Daoy (cell line): ENCODE results near the gene PIM3. TPM values are rescaled to one million over a fixed set of nuclear protein-coding genes. Genes with fewer than 3 reads are reported as not detected.
A peak's percentile ranks its signal among the peaks of the same experiment; 100 is the strongest.

Source experiments
- DNase-seq: peaks from one replicate; pipeline ENCODE4 v3.0.0-alpha.2; 2015; ENCODE audit warnings: low read depth
- total RNA-seq: library from RNA; depleted of rRNA; stranded (reverse); fragments of >200 nt; shearing (Covaris generic); gene quantifications from 2 replicates; pipeline ENCODE4 v1.2.3, GENCODE V29; 2014

Gene PIM3
- total RNA-seq, 1 experiment from 2014 or later = 73.1 TPM

- no peak for DNase-seq
Observed at GRCh38 chr22:49928185-49928495, 32.4 kb upstream of the PIM3 start.

GRCh38 chr22:49928555-49929210 lies 31.9 kb upstream of the PIM3 start:
- DNase-seq = no peak

DNA sequence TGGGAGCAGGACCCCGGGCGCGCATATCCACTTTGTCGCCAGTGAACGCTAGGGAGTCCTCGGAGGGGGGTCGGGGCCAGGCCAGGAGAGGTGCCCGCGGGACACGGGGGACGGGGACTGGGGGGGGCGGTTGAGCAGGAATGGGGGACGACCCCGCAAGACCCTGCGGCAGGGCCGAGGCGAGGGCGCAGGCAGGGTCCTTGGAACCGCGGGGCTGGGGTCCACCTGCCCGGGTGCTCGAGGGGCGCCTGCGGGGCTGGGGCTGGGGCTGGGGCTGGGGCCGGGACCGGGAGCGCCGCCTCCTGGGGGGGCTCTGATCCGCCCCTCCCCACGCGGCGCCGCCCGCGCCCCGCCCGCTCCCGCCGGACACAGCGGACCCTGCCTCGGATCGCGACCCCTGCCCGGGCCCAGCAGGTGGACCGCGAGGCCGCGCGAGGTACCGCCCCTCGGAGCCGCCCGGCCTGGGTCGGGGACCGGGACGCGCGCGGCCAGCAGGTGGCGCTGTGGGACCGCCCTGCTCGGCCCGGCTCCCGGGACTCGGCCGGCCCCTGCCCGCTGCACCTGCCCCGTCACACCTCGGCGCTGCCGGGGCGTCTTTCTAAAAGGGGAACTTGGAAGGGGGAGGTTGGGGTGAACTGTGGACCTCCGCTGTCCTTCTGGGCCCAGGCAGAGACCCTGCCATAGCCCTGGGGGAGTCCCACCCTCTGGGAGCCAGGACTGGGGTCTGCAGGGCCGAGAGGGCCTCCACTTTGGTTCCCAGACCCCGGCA lies 31.2 kb upstream of the PIM3 start:
- DNase-seq = peak; percentile 67

- DNase-seq = no peak
Observed at GRCh38 chr22:49929994-49930575, 30.5 kb upstream of the PIM3 start.

DNA sequence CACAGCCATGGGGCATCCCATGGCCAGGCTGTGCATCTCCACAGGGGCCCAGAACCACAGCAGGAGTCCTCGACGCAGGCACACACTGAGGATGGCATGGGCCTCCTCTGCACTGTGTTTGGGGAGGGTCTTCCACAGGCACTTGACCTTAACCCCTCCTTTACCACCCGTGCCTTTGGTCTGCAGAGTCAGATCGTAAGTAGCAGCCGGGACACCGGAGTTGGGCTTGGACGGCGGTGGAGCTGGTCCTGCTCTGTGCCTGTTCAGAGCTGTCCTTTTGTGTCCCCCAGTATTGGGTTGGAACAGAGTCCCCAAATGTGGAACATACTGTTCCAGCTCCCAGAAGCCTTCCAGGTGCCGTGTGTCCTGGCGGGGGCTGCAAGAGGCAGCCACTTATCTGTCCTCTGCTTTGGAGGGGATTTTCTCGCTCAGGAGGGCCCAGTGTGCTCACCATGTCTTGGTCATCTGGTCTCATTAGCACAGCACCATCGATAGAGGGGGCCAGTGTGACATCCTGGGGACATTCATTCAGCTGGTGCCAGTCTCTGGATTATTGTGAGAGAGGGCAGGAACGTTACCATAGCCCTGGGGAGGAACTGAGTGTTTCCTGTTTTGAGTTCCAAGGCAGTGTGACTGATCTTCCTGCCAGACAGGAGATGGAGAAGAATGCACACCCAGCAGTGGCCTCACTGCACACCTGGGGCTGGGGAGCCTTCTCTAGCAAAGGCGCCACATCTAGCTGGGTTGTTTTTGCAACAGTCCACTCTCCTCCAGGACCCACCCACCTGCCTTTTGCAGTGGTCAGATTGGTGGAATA lies 29.8 kb upstream of the PIM3 start:
- peak; percentile 79 for DNase-seq

- DNase-seq = no peak
Observed at GRCh38 chr22:49933236-49934159, 27.1 kb upstream of the PIM3 start.

GRCh38 chr22:49934160-49934890 lies 26.2 kb upstream of the PIM3 start:
- DNase-seq = peak; percentile 66

DNA sequence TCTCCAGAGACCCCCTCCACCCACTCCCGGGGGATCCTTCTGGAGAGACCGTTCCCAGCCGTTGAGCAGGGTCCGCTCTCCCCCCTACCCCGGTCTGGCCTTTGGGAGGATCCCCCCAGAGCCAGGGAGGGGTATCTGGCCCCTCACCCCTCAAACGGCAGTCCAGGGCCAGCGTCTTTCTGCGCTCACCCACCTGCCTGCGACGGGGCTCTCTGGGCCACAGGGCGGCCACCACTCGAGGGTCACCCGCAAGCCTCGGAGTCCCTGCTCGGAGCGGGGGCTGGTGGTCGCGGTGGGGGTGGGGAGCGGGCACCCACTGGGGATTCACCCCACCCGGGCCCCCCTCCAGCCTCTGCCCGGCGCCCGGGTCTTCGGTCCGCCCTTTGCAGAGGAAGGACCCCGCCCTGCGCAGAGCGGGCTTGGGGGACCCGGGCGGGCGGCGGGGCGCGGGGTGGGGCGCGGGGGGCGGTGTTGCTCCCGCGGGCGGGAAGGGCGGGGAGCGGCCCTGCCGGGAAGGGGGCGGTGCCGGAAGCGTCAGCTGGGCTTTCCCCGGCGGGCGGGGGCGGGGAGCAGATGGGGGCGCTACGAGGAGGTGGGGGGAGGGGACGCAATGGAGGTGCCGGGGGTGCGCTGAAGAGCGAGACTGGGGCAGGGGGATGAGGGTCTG lies 25.5 kb upstream of the PIM3 start:
- DNase-seq = peak; percentile 62

DNA sequence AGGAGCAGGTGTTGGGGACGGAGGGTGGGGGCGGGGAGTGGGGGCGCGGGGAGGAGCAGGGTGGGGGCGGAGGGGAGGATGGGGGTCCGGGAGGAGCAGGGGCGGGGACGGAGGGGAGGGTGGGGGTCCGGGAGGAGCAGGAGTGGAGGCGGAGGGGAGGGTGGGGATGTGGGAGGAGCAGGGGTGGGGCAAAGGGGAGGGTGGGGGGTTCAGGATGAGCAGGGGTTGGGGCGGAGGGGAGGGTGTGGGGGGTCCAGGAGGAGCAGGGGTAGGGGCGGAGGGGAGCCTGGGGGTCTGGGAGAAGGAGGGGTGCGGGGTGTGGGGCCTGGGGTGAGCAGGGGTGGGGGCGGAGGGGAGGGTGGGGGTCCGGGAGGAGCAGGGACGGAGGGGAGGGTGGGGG lies 25.0 kb upstream of the PIM3 start:
- no peak for DNase-seq

DNA sequence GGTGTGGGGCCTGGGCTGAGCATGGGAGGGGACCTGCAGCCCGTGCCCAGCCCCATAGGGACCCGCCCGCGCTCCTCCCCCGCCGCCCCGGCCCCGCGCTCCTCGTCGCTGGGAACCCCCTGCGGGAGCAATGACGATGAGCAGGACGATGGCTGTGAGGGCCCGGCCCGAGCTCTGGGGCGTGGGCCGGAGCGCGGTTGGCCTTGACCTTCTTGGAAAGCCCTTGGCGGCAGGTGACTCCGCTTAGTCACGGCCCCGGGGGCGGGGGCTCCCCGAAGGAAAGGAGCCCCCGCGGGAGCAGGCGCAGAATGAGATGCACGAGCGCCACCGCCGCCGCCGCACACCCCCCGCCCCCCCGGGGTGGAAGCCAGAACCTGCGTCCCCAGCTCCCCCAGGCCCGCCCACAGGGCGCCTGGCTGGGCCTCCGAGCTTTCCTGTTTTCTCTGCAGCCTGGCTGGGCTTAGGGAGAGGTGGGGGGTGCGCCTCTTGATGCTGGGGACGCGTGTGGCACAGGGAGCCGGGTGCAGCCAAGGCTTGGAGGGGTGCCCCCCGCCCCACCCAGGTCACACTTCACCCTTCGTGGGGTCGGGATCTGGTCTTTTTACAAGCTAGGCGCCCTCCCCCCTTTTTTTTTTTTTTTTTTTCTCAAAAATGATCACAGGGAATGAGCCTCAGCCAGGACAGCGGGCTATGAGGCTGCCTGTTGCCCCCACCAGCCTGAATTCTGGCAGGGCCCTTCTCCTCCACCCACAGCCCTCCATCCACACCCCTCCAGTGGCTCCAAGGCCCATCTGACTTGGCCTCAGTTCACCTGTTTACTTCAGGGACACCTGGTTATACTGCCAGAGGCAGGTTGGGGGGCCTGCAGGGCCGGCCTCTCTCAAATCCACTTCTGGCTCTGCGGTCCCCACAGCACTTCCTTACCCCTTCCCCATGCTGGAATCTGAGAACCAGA lies 24.3 kb upstream of the PIM3 start:
- DNase-seq = peak; percentile 78

DNA sequence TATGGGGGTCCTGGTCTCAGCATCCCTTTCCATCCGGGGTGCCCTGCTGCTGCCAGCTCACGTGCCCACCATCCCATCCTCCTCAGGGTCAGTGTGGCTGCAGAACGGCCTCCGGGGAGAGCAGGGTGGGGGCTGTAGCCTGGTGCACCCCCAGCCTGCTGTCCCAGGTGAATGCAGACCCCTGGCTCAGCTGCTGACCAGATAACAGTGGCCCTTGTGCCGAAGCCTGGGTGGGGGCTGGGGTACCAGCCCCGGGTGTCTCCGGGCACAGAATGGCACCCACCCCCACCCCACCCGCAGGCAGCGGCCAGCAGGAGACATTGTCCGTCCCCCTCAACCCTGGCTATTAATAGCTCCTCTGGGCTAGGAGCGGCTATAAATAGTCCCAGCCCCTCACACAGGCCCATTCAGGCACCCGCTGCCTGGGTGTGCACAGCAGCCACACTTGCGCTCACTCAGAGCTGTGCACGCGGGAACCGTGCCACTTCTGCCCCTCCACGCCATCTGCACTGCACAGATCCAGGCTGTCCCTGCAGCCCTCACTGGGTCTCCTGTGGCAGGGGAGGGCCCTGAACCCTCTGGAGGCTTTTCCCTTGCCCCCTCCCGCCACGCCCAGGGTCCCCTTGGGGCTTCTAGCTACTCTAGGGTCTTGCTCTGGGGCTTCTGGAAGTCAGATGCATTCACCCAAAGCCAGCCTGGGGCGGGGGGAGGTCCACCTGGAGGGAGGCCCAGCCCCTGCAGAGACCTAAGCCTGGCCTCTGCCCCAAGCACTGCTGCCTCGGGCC lies 23.4 kb upstream of the PIM3 start:
- DNase-seq = no peak

- no peak for DNase-seq
Observed at GRCh38 chr22:49937758-49938564, 22.6 kb upstream of the PIM3 start.

DNA sequence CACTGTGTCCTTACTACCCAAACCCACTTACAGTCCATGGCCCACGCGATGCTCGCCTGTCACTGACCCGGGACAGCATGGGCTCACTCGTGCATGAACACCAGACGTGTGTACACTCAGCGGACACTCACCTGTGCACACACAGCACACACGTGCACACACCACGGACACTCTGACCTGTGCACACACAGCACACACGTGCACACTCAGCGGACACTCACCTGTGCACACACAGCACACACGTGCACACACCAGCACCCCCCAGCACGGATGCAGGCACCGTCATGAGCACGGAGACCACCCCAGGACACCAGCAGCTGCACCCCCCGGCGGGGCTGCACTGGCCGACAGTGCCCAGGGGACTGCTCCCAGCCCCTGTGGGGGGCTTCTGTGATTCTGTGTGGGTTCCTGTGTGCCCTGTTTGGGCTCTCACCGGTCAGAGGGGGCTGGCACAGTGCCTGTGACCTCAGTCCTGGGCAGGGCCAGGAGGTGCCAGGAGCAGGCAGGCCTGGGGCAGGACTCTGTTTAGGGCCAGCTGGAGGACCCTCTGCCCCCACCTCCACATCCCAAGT lies 21.9 kb upstream of the PIM3 start:
- DNase-seq = no peak

DNA sequence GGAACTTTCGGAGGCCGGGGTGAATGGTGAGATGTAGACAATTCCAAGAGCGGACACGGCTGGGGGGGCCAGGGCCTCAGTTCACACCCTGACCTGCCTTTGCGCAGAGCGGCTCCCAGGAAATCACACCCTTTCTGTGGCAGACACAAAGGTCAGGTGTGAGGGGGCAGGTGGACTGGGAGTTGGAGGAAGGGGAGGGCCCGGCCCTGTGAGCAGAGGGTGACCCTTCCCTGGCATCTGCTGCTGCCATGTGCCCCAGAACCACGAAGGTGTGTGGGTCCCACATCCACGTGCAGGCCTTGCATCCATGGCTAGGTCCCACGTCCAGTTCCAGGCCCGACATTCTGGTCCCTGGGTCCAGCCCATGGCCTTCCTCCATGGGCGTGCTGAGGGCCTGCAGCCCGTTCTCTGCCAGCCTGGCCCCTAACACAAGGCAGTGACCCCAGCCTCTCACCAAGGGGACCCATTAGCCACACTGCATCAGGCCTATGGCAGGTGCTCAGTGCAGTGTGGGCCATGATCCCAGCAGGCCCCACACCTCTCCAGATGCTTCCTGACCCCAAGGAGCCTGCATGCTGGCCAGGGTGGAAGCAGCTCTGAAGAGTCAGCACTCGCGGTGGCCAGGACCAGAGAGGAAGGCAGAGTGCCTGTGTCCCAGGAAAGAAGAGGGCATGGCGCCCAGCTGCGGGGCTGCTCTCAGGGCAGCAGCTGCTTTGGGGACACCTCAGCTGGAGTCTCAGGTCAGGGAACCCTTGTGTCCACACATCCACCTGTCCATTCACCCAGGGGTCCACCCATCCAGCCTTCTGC lies 18.9 kb upstream of the PIM3 start:
- DNase-seq = no peak

DNA sequence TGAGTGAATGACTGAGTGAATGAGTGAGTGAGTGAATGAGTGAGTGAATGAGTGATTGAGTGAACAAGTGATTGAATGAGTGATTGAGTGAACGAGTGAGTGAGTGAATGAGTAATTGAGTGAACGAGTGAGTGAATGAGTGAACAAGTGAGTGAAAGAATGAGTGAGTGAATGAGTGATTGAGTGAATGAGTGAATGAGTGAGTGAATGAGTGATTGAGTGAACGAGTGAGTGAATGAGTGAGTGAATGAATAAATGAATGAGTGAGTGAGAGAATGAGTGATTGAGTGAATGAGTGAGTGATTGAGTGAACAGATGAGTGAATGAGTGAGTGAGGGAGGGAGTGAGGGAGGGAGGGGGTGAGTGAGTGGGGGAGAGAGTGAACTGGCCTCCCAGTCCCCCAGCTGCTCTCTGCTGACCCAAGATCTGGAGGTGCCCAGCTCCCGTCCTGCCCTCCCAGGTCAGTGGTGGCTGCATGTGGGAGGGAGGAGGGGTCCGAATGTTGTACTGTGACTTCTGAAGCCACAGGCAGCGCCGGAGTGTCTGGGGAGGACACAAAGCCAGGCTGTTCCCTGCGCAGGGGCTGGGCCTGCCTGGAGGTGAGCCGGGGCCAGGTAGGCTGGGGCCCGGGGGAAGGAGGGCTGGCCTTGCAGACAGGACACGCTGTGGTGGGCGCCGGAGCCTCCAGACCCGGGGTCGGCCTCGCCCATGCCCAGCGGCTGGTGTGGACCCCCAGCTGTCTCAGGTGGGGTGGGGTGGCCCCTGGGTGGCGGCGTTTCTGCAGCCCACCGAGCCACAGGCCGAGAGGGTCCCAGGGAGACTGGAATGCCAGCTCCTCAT lies 17.8 kb upstream of the PIM3 start:
- no peak for DNase-seq
